Ishikawa (cell line): ENCODE data around the gene CPVL.

Experiments used
- CEBPB ChIP-seq: IDR thresholded peaks from 2 replicates; pipeline ENCODE4 v1.6.1; 2012
- CREB1 ChIP-seq: IDR thresholded peaks from 2 replicates; pipeline ENCODE4 v1.6.1; 2012; ENCODE audit warnings: low read depth
- EGR1 ChIP-seq: IDR thresholded peaks from 2 replicates; pipeline ENCODE4 v1.6.1; 2012
- EP300 ChIP-seq: IDR thresholded peaks from 2 replicates; pipeline ENCODE4 v1.6.1; 2012; ENCODE audit warnings: borderline replicate concordance
- FOXM1 ChIP-seq: IDR thresholded peaks from 2 replicates; pipeline ENCODE4 v1.6.1; 2012; ENCODE audit warnings: low read depth, borderline replicate concordance
- MAX ChIP-seq: IDR thresholded peaks from 2 replicates; pipeline ENCODE4 v1.6.1; 2012
- NFIC ChIP-seq: IDR thresholded peaks from 2 replicates; pipeline ENCODE4 v1.6.1; 2012
- RAD21 ChIP-seq: IDR thresholded peaks from 2 replicates; pipeline ENCODE4 v1.6.1; 2012; ENCODE audit warnings: low read depth
- TAF1 ChIP-seq: IDR thresholded peaks from 2 replicates; pipeline ENCODE4 v1.6.1; 2012; ENCODE audit warnings: low read depth, mild to moderate bottlenecking
- TCF12 ChIP-seq: IDR thresholded peaks from 2 replicates; pipeline ENCODE4 v1.6.1; 2012; ENCODE audit warnings: low read depth
- TEAD4 ChIP-seq: IDR thresholded peaks from 2 replicates; pipeline ENCODE4 v1.6.1; 2012
- YY1 ChIP-seq: IDR thresholded peaks from 2 replicates; pipeline ENCODE4 v1.6.1; 2012; ENCODE audit warnings: low read depth
- ZBTB7A ChIP-seq: IDR thresholded peaks from 2 replicates; pipeline ENCODE4 v1.6.1; 2012; ENCODE audit warnings: low read depth
- TF ChIP-seq, protein P1 (sequence below): IDR thresholded peaks from 2 replicates; pipeline ENCODE4 v1.6.1; 2012; ENCODE audit warnings: low read depth, mild to moderate bottlenecking
- TF ChIP-seq, protein P2 (sequence below): IDR thresholded peaks from 2 replicates; pipeline ENCODE4 v1.6.1; 2012

Gene CPVL

DNA sequence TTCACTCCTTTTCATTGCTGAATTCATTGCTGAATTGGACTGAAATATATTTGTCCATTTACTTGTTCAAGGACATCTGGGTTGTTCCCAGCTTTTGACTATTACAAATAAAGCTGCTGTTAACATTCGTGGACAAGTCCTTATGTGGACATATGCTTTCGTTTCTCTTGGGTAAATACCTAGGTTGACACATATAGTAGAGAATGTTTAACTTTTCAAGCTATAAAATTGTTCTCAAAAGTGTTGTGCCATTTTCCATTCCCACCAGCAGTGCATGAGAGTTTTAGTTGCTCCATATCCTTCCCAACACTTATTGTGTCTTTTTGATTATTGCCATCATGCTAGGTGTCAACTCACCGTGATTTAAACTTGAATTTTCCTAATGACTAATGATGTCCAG, 17.5 kb upstream of the CPVL start:
- no peak for TF ChIP-seq RAD21
- no peak for TF ChIP-seq YY1
- TF ChIP-seq EP300: no peak
- TF ChIP-seq CEBPB: no peak
- TF ChIP-seq, protein P1, sequence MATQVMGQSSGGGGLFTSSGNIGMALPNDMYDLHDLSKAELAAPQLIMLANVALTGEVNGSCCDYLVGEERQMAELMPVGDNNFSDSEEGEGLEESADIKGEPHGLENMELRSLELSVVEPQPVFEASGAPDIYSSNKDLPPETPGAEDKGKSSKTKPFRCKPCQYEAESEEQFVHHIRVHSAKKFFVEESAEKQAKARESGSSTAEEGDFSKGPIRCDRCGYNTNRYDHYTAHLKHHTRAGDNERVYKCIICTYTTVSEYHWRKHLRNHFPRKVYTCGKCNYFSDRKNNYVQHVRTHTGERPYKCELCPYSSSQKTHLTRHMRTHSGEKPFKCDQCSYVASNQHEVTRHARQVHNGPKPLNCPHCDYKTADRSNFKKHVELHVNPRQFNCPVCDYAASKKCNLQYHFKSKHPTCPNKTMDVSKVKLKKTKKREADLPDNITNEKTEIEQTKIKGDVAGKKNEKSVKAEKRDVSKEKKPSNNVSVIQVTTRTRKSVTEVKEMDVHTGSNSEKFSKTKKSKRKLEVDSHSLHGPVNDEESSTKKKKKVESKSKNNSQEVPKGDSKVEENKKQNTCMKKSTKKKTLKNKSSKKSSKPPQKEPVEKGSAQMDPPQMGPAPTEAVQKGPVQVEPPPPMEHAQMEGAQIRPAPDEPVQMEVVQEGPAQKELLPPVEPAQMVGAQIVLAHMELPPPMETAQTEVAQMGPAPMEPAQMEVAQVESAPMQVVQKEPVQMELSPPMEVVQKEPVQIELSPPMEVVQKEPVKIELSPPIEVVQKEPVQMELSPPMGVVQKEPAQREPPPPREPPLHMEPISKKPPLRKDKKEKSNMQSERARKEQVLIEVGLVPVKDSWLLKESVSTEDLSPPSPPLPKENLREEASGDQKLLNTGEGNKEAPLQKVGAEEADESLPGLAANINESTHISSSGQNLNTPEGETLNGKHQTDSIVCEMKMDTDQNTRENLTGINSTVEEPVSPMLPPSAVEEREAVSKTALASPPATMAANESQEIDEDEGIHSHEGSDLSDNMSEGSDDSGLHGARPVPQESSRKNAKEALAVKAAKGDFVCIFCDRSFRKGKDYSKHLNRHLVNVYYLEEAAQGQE: no peak
- TF ChIP-seq ZBTB7A: no peak

DNA sequence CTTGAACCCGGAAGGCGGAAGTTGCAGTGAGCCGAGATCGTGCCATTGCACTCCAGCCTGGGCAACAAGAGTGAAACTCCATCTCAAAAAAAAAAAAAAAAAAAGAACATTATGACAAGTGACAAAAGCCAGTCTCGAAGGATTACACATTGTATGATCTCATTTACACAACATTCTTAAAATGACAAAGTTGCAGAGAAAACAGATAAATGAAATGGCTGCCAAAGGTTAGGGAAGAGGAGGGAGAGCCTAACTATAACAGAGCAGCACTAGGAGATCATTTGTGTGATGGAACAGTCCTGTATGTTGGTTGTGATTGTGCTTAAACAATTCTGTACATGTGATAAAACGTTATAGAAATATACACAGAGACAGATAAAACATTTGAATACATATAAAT, 16.2 kb upstream of the CPVL start:
- TF ChIP-seq CREB1 (no peak), TAF1 (no peak), EGR1 (no peak), ZBTB7A (no peak), TEAD4 (no peak), MAX (no peak), RAD21 (no peak), YY1 (no peak)

DNA sequence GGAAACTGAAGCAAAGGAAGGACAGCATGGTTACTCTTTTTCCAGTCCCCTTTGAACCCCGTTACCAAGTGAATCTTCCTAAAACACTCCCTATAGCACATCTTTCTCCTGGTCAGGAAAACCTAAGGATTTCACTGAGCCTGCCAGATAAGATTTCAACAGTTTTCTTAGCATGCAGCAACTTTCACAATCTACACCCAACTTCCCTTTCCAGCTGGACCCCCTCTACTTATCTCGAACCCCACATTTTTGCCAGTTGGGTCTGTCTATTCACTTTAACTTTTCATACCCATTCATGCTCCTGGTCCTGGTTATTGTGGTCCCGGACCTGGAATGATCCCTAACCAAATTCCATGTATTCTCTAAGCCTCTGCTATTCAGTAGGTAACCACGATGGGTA, 14.9 kb upstream of the CPVL start:
- TF ChIP-seq NFIC: no peak
- TF ChIP-seq TEAD4: no peak
- no peak for TF ChIP-seq ZBTB7A
- TF ChIP-seq, protein P1: no peak
- no peak for TF ChIP-seq CREB1
- no peak for TF ChIP-seq CEBPB
- no peak for TF ChIP-seq EP300
- no peak for TF ChIP-seq TAF1
- no peak for TF ChIP-seq MAX
- TF ChIP-seq RAD21: no peak
- no peak for TF ChIP-seq TCF12
- TF ChIP-seq YY1: no peak
- TF ChIP-seq FOXM1: no peak
- TF ChIP-seq, protein P2, sequence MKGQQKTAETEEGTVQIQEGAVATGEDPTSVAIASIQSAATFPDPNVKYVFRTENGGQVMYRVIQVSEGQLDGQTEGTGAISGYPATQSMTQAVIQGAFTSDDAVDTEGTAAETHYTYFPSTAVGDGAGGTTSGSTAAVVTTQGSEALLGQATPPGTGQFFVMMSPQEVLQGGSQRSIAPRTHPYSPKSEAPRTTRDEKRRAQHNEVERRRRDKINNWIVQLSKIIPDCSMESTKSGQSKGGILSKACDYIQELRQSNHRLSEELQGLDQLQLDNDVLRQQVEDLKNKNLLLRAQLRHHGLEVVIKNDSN: no peak
- no peak for TF ChIP-seq EGR1

DNA sequence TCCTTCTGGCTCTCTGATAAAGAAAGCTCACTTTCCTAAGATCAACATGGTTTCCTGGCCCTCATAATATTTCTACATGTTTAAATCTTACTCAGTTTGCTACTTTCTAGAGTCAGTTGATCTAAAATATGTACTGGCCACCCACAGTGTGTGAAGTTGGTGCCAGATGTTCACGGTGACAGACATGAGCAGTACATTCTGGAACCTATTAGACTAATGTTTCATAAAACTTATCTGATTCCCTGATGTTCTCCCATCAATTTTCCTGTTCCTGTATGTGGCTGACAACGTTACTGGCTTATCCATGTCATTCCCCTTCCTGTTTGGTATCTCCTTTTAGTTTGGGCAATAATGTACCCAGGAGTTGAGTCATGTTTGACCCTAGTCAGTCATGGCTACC, 13.7 kb upstream of the CPVL start:
- TF ChIP-seq FOXM1: no peak
- TF ChIP-seq, protein P2: no peak
- no peak for TF ChIP-seq NFIC
- no peak for TF ChIP-seq ZBTB7A
- TF ChIP-seq TEAD4: no peak
- TF ChIP-seq, protein P1: no peak
- no peak for TF ChIP-seq RAD21
- TF ChIP-seq EP300: no peak
- TF ChIP-seq CREB1: no peak
- no peak for TF ChIP-seq YY1
- TF ChIP-seq TCF12: no peak
- TF ChIP-seq MAX: no peak
- no peak for TF ChIP-seq EGR1
- no peak for TF ChIP-seq CEBPB
- no peak for TF ChIP-seq TAF1
